Gastroesophageal sphincter (tissue), 3 donors: ENCODE measurements around the gene AGPAT1.

Source experiments
- POLR2A ChIP-seq, 2 donors: fragments of 450-650 bp; IDR thresholded peaks; one replicate each; pipeline ENCODE4 v1.6.1; 2017; ENCODE audit warnings: antibody characterized with exemption in 2 of 2, mild to moderate bottlenecking in 2 of 2, moderate library complexity in 1 of 2
- POLR2AphosphoS5 ChIP-seq: sonication (generic); formaldehyde crosslinking; IDR thresholded peaks from one replicate; pipeline ENCODE4 v1.6.1; 2017; ENCODE audit warnings: antibody characterized with exemption
- TF ChIP-seq, protein P1 (sequence below), 4 experiments: fragments of 200-600 bp in 2 of 4; fragments of 450-650 bp in 2 of 4; sonication (generic) in 1 of 4; IDR thresholded peaks; one replicate each; pipeline ENCODE4 v1.5.1; 2017 to 2019; ENCODE audit warnings: antibody characterized with exemption in 4 of 4, mild to moderate bottlenecking in 2 of 4, moderate library complexity in 2 of 4

GRCh38 chr6:32148289-32149091 is 27.4 kb downstream of the AGPAT1 start:
- TF ChIP-seq, protein P1, sequence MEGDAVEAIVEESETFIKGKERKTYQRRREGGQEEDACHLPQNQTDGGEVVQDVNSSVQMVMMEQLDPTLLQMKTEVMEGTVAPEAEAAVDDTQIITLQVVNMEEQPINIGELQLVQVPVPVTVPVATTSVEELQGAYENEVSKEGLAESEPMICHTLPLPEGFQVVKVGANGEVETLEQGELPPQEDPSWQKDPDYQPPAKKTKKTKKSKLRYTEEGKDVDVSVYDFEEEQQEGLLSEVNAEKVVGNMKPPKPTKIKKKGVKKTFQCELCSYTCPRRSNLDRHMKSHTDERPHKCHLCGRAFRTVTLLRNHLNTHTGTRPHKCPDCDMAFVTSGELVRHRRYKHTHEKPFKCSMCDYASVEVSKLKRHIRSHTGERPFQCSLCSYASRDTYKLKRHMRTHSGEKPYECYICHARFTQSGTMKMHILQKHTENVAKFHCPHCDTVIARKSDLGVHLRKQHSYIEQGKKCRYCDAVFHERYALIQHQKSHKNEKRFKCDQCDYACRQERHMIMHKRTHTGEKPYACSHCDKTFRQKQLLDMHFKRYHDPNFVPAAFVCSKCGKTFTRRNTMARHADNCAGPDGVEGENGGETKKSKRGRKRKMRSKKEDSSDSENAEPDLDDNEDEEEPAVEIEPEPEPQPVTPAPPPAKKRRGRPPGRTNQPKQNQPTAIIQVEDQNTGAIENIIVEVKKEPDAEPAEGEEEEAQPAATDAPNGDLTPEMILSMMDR (IDR thresholded peaks at IDR 0.05), result no peak
- TF ChIP-seq POLR2AphosphoS5 (no peak), POLR2A (IDR thresholded peaks at IDR 0.05) (no peak)
